Hepatocyte (in vitro differentiated cells): ENCODE measurements around the gene GRAP2.

ENCODE experiments used
- CTCF ChIP-seq: fragments of 200-600 bp; sonication (generic); IDR thresholded peaks from 2 replicates; pipeline ENCODE4 v1.5.1; 2016; ENCODE audit warnings: antibody characterized with exemption, mild to moderate bottlenecking; ENCODE audit not compliant: poor library complexity
- EZH2 ChIP-seq: fragments of 200-600 bp; sonication (generic); IDR thresholded peaks from 2 replicates; pipeline ENCODE4 v1.6.1; 2016; ENCODE audit warnings: antibody characterized with exemption, mild to moderate bottlenecking, borderline replicate concordance
- EZH2phosphoT487 ChIP-seq: fragments of 200-600 bp; sonication (generic); IDR thresholded peaks from one replicate; pipeline ENCODE4 v1.6.1; 2018; ENCODE audit warnings: antibody characterized with exemption, mild to moderate bottlenecking, low read depth, moderate library complexity; ENCODE audit not compliant: unreplicated experiment, severe bottlenecking

DNA sequence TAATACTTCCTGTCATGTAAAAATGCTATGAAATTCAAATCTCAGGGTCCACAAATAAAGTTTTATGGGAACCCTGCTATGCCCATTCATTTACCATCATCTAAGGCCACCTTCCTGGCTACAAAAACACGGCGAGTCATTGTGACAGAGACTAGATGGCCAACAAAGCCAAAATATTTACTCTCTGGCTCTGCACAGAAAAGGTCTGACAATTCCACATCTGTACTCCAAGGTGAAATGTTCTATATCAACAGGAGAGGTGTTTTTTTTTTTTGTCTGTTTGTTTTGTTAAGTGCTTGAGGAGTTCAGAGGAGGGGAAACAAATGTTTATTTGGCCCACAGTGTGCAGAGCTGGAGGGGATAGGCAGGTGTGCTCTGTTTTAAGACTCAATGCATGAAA lies 40.7 kb downstream of the GRAP2 start:
- TF ChIP-seq EZH2 (no peak), CTCF (no peak), EZH2phosphoT487 (no peak)
